ENCODE measurements around the gene RBBP8NL.
"Not testable (repeated sequence)": the region's sequence is repeated elsewhere in the genome, so short reads cannot be mapped to it uniquely, and the experiment has no call there.

Gene RBBP8NL

GRCh38 chr20:62430866-62431447 is 3.6 kb upstream of the RBBP8NL start:
- H3K4me3 ChIP-seq (ENCODE audit: low read depth, low read length): no peak overlapping the region
- TF ChIP-seq CTCF (IDR thresholded peaks at IDR 0.05; ENCODE audit: borderline replicate concordance, insufficient read depth, low read depth, low read length): no peak

- no peak overlapping the region for H3K4me3 ChIP-seq (ENCODE audit: low read depth, low read length)
- TF ChIP-seq CTCF (IDR thresholded peaks at IDR 0.05; ENCODE audit: borderline replicate concordance, insufficient read depth, low read depth, low read length): no peak
Observed at GRCh38 chr20:62430311-62430853, 3.0 kb upstream of the RBBP8NL start.

- no peak overlapping the region for H3K4me3 ChIP-seq (ENCODE audit: low read depth, low read length)
- no peak for TF ChIP-seq CTCF (IDR thresholded peaks at IDR 0.05; ENCODE audit: borderline replicate concordance, insufficient read depth, low read depth, low read length)
Observed at GRCh38 chr20:62429455-62430310, 2.3 kb upstream of the RBBP8NL start.

- TF ChIP-seq CTCF (IDR thresholded peaks at IDR 0.05; ENCODE audit: borderline replicate concordance, insufficient read depth, low read depth, low read length): no peak
- no peak overlapping the region for H3K4me3 ChIP-seq (ENCODE audit: low read depth, low read length)
Observed at GRCh38 chr20:62428396-62429295, 1.3 kb upstream of the RBBP8NL start.

- no peak for TF ChIP-seq CTCF (IDR thresholded peaks at IDR 0.05; ENCODE audit: borderline replicate concordance, insufficient read depth, low read depth, low read length)
- no peak overlapping the region for H3K4me3 ChIP-seq (ENCODE audit: low read depth, low read length)
Observed at GRCh38 chr20:62428002-62428372, 648 bp upstream of the RBBP8NL start.

- H3K4me3 ChIP-seq (ENCODE audit: low read depth, low read length): no peak overlapping the region
- no peak for TF ChIP-seq CTCF (IDR thresholded peaks at IDR 0.05; ENCODE audit: borderline replicate concordance, insufficient read depth, low read depth, low read length)
Observed at GRCh38 chr20:62426699-62427131, 624 bp downstream of the RBBP8NL start.

GRCh38 chr20:62426059-62426348 is 1.3 kb downstream of the RBBP8NL start:
- not testable (repeated sequence) for H3K4me3 ChIP-seq (ENCODE audit: low read depth, low read length)

All from GM12875 (cell line).